ENCODE measurements around the gene TNFRSF25. TPM values are rescaled to one million over a fixed set of nuclear protein-coding genes. Genes with fewer than 3 reads are reported as not detected.
"Not testable (repeated sequence)": the region's sequence is repeated elsewhere in the genome, so short reads cannot be mapped to it uniquely, and the experiment has no call there.

Gene TNFRSF25
- total RNA-seq, 6 experiments from 2014 or later: 1.8 to 3.2 (median 2.7) TPM

DNA sequence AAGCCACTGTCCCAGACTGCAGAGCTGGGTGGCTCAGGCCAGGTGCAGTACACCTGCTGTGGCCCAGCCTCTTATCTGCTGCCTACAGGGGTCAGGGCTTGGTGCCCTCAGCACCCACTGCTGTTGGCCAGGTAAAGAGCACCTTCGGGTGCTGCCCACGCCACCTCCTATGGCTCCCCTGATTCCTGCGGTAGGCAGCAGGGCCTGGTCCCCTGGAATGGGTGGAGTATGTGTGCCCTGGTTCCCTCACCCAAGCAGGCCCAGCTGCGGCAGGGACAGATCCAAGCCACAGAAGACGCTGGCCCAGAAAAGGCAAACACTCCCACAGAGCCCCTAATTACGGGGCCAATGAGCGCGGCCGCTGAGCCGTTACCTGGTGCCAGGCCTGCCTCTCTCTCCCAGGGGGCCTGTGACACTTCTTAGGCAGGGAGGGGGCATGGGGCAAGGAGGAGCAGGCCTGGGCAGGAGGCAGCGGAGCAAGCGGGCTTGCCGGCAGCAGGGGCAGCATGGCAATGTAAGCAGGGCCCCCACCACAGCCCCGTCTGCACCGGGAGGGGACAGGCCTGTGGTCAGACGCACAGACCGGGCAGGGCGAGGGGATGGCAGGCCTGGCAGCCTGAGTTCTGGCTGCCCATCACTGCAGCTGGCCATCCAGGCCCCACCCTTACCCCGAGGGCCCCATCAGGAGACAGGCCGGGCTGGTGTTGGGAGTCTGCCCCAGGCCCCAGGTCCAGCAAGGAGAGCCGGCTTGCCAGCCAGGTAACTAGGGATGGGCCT, 22.4 kb downstream of the TNFRSF25 start:
- Mint-ChIP-seq H3K9me3 (no peaks in the 10 kb centered on the region), H3K4me1 (ENCODE audit: low read depth) (no peaks in the 10 kb centered on the region), H3K27ac (no peak overlapping the region), H3K36me3 (ENCODE audit: low read depth) (no peaks in the 10 kb centered on the region), H3K27me3 (ENCODE audit: insufficient read depth) (peaks cover 26% of the 10 kb centered on the region), H3K4me3 (no peak overlapping the region)
- TF ChIP-seq, protein P1, sequence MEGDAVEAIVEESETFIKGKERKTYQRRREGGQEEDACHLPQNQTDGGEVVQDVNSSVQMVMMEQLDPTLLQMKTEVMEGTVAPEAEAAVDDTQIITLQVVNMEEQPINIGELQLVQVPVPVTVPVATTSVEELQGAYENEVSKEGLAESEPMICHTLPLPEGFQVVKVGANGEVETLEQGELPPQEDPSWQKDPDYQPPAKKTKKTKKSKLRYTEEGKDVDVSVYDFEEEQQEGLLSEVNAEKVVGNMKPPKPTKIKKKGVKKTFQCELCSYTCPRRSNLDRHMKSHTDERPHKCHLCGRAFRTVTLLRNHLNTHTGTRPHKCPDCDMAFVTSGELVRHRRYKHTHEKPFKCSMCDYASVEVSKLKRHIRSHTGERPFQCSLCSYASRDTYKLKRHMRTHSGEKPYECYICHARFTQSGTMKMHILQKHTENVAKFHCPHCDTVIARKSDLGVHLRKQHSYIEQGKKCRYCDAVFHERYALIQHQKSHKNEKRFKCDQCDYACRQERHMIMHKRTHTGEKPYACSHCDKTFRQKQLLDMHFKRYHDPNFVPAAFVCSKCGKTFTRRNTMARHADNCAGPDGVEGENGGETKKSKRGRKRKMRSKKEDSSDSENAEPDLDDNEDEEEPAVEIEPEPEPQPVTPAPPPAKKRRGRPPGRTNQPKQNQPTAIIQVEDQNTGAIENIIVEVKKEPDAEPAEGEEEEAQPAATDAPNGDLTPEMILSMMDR (IDR thresholded peaks at IDR 0.05): no peak
- no peak for DNase-seq

DNA sequence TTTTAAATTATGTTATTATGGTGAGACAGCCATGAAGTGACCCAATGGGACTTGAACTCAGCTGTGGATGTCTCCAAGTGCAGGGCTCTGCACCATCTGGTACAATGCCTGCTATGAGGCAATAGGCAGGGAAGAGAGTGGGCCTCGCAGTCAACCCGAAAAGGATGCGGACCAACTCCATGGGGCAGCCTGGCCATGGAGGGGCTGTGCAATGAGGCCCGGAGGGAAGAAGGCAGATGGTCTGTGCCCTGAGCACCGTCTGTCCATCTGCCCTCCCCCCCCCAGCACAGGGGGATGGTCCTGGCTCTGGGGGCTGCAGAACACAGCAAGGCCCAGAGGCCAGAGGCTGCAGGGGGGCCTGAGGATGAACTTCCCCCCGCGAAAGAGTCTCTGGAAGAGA, 24.4 kb downstream of the TNFRSF25 start:
- no peak overlapping the region for H3K27ac Mint-ChIP-seq
- TF ChIP-seq, protein P1 (IDR thresholded peaks at IDR 0.05): no peak
- DNase-seq: no peak
- H3K9me3 Mint-ChIP-seq: no peaks in the 10 kb centered on the region
- H3K4me3 Mint-ChIP-seq: no peak overlapping the region
- H3K27me3 Mint-ChIP-seq (ENCODE audit: insufficient read depth): peaks cover 22% of the 10 kb centered on the region
- H3K4me1 Mint-ChIP-seq (ENCODE audit: low read depth): peaks cover 5% of the 10 kb centered on the region; the same call in 1 of the 2 replicates
- no peaks in the 10 kb centered on the region for H3K36me3 Mint-ChIP-seq (ENCODE audit: low read depth)

DNA sequence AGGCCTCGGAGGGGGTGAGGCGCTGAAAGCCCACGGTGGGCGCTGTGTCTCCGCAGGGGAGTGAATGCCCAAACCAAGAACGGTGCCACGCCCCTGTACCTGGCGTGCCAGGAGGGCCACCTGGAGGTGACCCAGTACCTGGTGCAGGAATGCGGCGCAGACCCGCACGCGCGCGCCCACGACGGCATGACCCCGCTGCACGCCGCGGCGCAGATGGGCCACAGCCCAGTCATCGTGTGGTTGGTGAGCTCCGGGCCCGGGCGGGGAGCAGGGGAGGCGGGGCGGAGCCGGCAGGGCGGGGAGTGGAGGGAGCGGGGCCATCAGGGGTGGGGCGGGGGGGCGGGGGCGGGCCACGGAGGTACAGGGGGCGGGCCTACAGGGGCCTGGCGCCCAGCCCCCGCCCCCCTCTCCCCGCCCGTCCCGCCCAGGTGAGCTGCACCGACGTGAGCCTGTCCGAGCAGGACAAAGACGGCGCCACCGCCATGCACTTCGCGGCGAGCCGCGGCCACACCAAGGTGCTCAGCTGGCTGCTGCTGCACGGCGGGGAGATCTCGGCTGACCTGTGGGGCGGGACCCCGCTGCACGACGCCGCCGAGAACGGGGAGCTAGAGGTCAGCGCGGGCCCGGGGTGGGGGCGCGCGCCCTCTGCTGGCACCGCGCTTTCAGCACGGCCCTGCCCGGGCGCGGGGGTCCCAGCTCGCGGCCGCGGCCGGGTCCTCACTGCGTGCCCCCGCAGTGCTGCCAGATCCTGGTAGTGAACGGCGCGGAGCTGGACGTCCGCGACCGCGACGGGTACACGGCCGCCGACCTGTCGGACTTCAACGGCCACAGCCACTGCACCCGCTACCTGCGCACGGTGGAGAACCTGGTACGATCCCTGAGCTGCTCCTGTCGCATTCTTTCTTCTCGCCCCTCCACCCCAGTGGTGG, 25.5 kb downstream of the TNFRSF25 start:
- peak; percentile 21 for DNase-seq
- TF ChIP-seq, protein P1 (IDR thresholded peaks at IDR 0.05): peak; percentile 66; the same call in 1 of the 2 replicates
- H3K4me1 Mint-ChIP-seq (ENCODE audit: low read depth): peaks cover 5% of the 10 kb centered on the region; the same call in 1 of the 2 replicates
- H3K27ac Mint-ChIP-seq: no peak overlapping the region
- H3K9me3 Mint-ChIP-seq: no peaks in the 10 kb centered on the region
- peaks cover 24% of the 10 kb centered on the region for H3K27me3 Mint-ChIP-seq (ENCODE audit: insufficient read depth)
- H3K36me3 Mint-ChIP-seq (ENCODE audit: low read depth): no peaks in the 10 kb centered on the region
- H3K4me3 Mint-ChIP-seq: no peak overlapping the region

DNA sequence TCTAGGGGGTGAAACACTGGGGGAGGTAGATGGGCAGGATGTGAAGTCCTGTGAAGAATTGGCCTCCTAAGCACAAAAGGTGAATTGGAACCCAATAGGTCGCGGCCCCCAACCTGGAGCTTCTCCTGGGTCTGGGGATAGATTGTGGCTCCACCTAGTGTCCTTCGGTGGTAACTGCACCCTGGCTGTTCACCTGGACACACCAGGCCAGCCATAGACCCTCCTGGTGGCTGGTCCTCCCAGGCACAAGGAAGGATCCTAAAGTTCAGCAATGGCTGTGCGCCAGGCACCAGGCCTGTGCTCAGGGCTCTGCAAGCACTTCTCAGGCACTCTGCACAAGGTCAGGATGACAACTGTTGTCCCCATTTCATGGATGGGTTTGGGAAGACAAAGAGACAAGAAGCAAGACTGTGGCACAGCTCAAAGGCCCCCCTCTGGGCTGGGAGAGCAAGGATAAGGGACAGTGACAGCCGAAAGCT, 27.9 kb downstream of the TNFRSF25 start:
- peaks cover 28% of the 10 kb centered on the region for H3K27me3 Mint-ChIP-seq (ENCODE audit: insufficient read depth)
- DNase-seq: peak; percentile 24
- no peaks in the 10 kb centered on the region for H3K9me3 Mint-ChIP-seq
- peaks cover 5% of the 10 kb centered on the region; the same call in 1 of the 2 replicates for H3K4me1 Mint-ChIP-seq (ENCODE audit: low read depth)
- TF ChIP-seq, protein P1 (IDR thresholded peaks at IDR 0.05): peak; percentile 98
- no peak overlapping the region for H3K4me3 Mint-ChIP-seq
- H3K36me3 Mint-ChIP-seq (ENCODE audit: low read depth): no peaks in the 10 kb centered on the region
- H3K27ac Mint-ChIP-seq: no peak overlapping the region

DNA sequence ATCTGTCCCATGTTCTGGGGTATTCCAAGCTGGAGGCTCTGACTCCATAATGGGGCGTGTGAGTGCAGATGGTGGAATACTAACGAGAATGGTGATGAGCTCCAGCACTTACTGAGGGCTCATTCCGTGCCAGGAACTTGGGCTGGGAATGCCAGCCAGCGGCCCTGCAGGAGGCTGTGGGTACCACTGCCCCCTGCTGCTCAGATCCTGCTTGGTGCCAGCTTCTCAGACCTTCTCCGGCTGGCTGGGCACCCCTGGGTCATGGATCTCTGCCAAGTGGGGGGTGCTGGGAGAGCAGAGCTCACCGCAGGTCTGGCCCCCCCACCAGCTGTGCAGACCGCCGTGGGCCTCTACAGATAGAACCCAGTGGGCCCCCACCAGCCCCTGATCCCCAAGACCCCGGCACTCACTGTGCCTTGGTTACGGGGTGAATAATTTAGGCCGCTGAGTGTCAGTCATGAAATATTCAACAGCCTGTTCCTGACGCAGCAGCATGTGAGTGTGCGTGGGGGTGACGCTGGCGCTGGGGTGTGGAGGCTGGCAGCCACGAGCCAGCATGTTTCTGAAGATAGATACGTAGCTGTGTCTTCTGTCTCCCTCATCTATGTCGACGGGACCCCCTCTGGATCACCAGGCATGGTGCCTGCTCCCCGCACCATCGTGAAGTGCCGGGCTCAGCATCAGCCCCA, 28.8 kb downstream of the TNFRSF25 start:
- H3K27ac Mint-ChIP-seq; H3K4me1 Mint-ChIP-seq (ENCODE audit: low read depth); H3K36me3 Mint-ChIP-seq (ENCODE audit: low read depth); H3K4me3 Mint-ChIP-seq; DNase-seq; H3K9me3 Mint-ChIP-seq: not testable (repeated sequence)
- TF ChIP-seq, protein P1 (IDR thresholded peaks at IDR 0.05): peak; percentile 58; the same call in 1 of the 2 replicates
- H3K27me3 Mint-ChIP-seq (ENCODE audit: insufficient read depth): peaks cover 31% of the 10 kb centered on the region

DNA sequence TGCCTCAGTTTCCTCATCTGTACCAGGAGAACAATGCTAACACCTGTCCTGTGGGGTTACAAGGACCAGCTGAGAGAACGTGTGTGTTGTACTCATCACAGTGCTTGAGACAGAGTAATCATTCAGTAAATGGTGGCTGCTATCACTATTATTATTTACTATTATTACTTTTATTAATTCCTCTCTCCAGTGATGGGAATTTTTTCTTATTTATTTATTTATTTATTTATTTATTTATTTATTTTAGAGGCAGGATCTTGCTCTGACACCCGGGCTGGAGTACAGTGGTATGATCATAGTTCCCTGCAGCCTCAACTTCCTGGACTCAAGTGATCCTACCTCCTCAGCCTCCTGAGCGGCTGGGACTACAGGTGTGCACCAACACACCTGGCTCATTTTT, 29.7 kb downstream of the TNFRSF25 start:
- H3K4me1 Mint-ChIP-seq (ENCODE audit: low read depth); DNase-seq; H3K9me3 Mint-ChIP-seq; H3K27ac Mint-ChIP-seq; H3K36me3 Mint-ChIP-seq (ENCODE audit: low read depth); H3K4me3 Mint-ChIP-seq: not testable (repeated sequence)
- peaks cover 32% of the 10 kb centered on the region for H3K27me3 Mint-ChIP-seq (ENCODE audit: insufficient read depth)

Measured in HFFc6 (cell line).